Measurements from ENCODE around the gene ZNF280D.

The ZNF280D gene

GRCh38 chr15:56679225-56679624 is 54.1 kb downstream of the ZNF280D start:
- TF ChIP-seq CTCF (IDR thresholded peaks at IDR 0.05; ENCODE audit: low read depth, low read length): no peak
- DNase-seq (ENCODE audit: extremely low read depth, low read depth): no peak

GRCh38 chr15:56678571-56678970 is 54.7 kb downstream of the ZNF280D start:
- DNase-seq (ENCODE audit: extremely low read depth, low read depth): no peak
- no peak for TF ChIP-seq CTCF (IDR thresholded peaks at IDR 0.05; ENCODE audit: low read depth, low read length)

- no peak for DNase-seq (ENCODE audit: extremely low read depth, low read depth)
- TF ChIP-seq CTCF (IDR thresholded peaks at IDR 0.05; ENCODE audit: low read depth, low read length): no peak
These were observed 56.0 kb downstream of the ZNF280D start for GRCh38 chr15:56677271-56677670.

- no peak for TF ChIP-seq CTCF (IDR thresholded peaks at IDR 0.05; ENCODE audit: low read depth, low read length)
- DNase-seq (ENCODE audit: extremely low read depth, low read depth): no peak
These were observed 57.4 kb downstream of the ZNF280D start for GRCh38 chr15:56675930-56676329.

- no peak for DNase-seq (ENCODE audit: extremely low read depth, low read depth)
- TF ChIP-seq CTCF (IDR thresholded peaks at IDR 0.05; ENCODE audit: low read depth, low read length): no peak
These were observed 58.5 kb downstream of the ZNF280D start for GRCh38 chr15:56674857-56675256.

GRCh38 chr15:56672721-56673120 is 60.6 kb downstream of the ZNF280D start:
- TF ChIP-seq CTCF (IDR thresholded peaks at IDR 0.05; ENCODE audit: low read depth, low read length): no peak
- DNase-seq (ENCODE audit: extremely low read depth, low read depth): no peak

- TF ChIP-seq CTCF (IDR thresholded peaks at IDR 0.05; ENCODE audit: low read depth, low read length): no peak
These were observed 65.8 kb downstream of the ZNF280D start for GRCh38 chr15:56667517-56667916.

More at GRCh38 chr15:56667517-56667916, 65.8 kb downstream of the ZNF280D start:
- no peak for DNase-seq (ENCODE audit: extremely low read depth, low read depth)
